ENCODE data around the gene LPAR6. TPM values are rescaled to one million over a fixed set of nuclear protein-coding genes. Genes with fewer than 3 reads are reported as not detected.
"Not testable (repeated sequence)": the region's sequence is repeated elsewhere in the genome, so short reads cannot be mapped to it uniquely, and the experiment has no call there.

Gene LPAR6
- total RNA-seq, 1 experiment from 2014 or later, result 3.9 TPM

- H3K9me3 Mint-ChIP-seq, result peaks cover 30% of the 10 kb centered on the region
- no peak overlapping the region for H3K27ac Mint-ChIP-seq
- ChIA-PET POLR2A (no interaction called here), CTCF (no interaction called here)
- no peak for ATAC-seq
- no peak for DNase-seq (ENCODE audit: low spot score)
- no peaks in the 10 kb centered on the region for H3K4me1 Mint-ChIP-seq
- no peak overlapping the region for H3K4me3 Mint-ChIP-seq
- no peaks in the 10 kb centered on the region for H3K27me3 Mint-ChIP-seq (ENCODE audit: low read depth)
- peaks cover 23% of the 10 kb centered on the region for H3K36me3 Mint-ChIP-seq
- no peak for TF ChIP-seq ZNF232 (CRISPR knock-in tag; IDR thresholded peaks at IDR 0.05)
- TF ChIP-seq E2F1 (CRISPR knock-in tag; IDR thresholded peaks at IDR 0.05), result no peak
- TF ChIP-seq ATF6 (CRISPR knock-in tag; IDR thresholded peaks at IDR 0.05), result no peak
- no peak for TF ChIP-seq HMGA2 (CRISPR knock-in tag; IDR thresholded peaks at IDR 0.05)
- TF ChIP-seq ZNF425 (CRISPR knock-in tag; conservative IDR thresholded peaks at IDR 0.05), result no peak
- no peak for TF ChIP-seq GABPB1 (CRISPR knock-in tag; IDR thresholded peaks at IDR 0.05)
- no peak for TF ChIP-seq SMAD3 (CRISPR knock-in tag; IDR thresholded peaks at IDR 0.05; ENCODE audit: borderline replicate concordance)
- TF ChIP-seq NFE2L1 (CRISPR knock-in tag; IDR thresholded peaks at IDR 0.05), result no peak
- no peak for TF ChIP-seq TEAD4 (CRISPR knock-in tag; IDR thresholded peaks at IDR 0.05)
- no peak for TF ChIP-seq IRF1 (CRISPR knock-in tag; IDR thresholded peaks at IDR 0.05)
Observed at GRCh38 chr13:48424212-48424611, 11.3 kb upstream of the LPAR6 start.

GRCh38 chr13:48422003-48422402, 9.1 kb upstream of the LPAR6 start:
- POLR2A ChIA-PET; H3K27ac Mint-ChIP-seq; H3K27me3 Mint-ChIP-seq (ENCODE audit: low read depth); CTCF ChIA-PET; H3K4me3 Mint-ChIP-seq; ATAC-seq; H3K4me1 Mint-ChIP-seq; DNase-seq (ENCODE audit: low spot score): not testable (repeated sequence)
- Mint-ChIP-seq H3K36me3 (peaks cover 43% of the 10 kb centered on the region), H3K9me3 (peaks cover 49% of the 10 kb centered on the region)

- Mint-ChIP-seq H3K36me3 (peaks cover 41% of the 10 kb centered on the region), H3K27me3 (ENCODE audit: low read depth) (no peaks in the 10 kb centered on the region; the same call in 1 of the 2 replicates), H3K27ac (no peak overlapping the region), H3K9me3 (peaks cover 38% of the 10 kb centered on the region), H3K4me3 (no peak overlapping the region), H3K4me1 (peaks cover 22% of the 10 kb centered on the region)
- ATAC-seq (no peak), DNase-seq (ENCODE audit: low spot score) (no peak)
- TF ChIP-seq ATF3 (CRISPR knock-in tag; conservative IDR thresholded peaks at IDR 0.05), result no peak
- TF ChIP-seq ZNF317 (CRISPR knock-in tag; IDR thresholded peaks at IDR 0.05; ENCODE audit: borderline replicate concordance, low read depth), result no peak
- no peak for TF ChIP-seq CREM (CRISPR knock-in tag; IDR thresholded peaks at IDR 0.05)
- no peak for TF ChIP-seq ZNF263 (CRISPR knock-in tag; IDR thresholded peaks at IDR 0.05; ENCODE audit: low read depth)
- no peak for TF ChIP-seq USF2 (CRISPR knock-in tag; IDR thresholded peaks at IDR 0.05)
- no peak for TF ChIP-seq NR3C1 (CRISPR knock-in tag; conservative IDR thresholded peaks at IDR 0.05; ENCODE audit: low read depth)
- no peak for TF ChIP-seq KAT7 (CRISPR knock-in tag; IDR thresholded peaks at IDR 0.05; ENCODE audit: borderline replicate concordance)
- TF ChIP-seq FOXP1 (CRISPR knock-in tag; IDR thresholded peaks at IDR 0.05; ENCODE audit: borderline replicate concordance), result no peak
- no peak for TF ChIP-seq NFE2L1 (CRISPR knock-in tag; IDR thresholded peaks at IDR 0.05)
- no peak for TF ChIP-seq ZNF121 (CRISPR knock-in tag; IDR thresholded peaks at IDR 0.05)
- no peak for TF ChIP-seq ZNF138 (CRISPR knock-in tag; conservative IDR thresholded peaks at IDR 0.05)
- no peak for TF ChIP-seq PREB (CRISPR knock-in tag; IDR thresholded peaks at IDR 0.05; ENCODE audit: borderline replicate concordance)
- TF ChIP-seq FOXJ3 (CRISPR knock-in tag; IDR thresholded peaks at IDR 0.05; ENCODE audit: borderline replicate concordance), result no peak
- TF ChIP-seq MYBL2 (CRISPR knock-in tag; IDR thresholded peaks at IDR 0.05), result no peak
- no peak for TF ChIP-seq TCF7 (CRISPR knock-in tag; IDR thresholded peaks at IDR 0.05; ENCODE audit: low read depth)
- POLR2A ChIA-PET, result no interaction called here
- CTCF ChIA-PET, result no interaction called here
Observed at GRCh38 chr13:48415516-48415915, 2.6 kb upstream of the LPAR6 start.

Data from WTC11 (cell line).